ENCODE results near the gene LCT. TPM values are rescaled to one million over a fixed set of nuclear protein-coding genes. Genes with fewer than 3 reads are reported as not detected.

The LCT gene
- total RNA-seq (2014; rRNA removed; shearing (Covaris generic)), result not detected in 2 replicates
- polyA plus RNA-seq (2016; fragmentation: Nextera tagmentation; extraction: Ambion mirVana), result not detected in 2 replicates
- long read RNA-seq, result 0 reads

DNA sequence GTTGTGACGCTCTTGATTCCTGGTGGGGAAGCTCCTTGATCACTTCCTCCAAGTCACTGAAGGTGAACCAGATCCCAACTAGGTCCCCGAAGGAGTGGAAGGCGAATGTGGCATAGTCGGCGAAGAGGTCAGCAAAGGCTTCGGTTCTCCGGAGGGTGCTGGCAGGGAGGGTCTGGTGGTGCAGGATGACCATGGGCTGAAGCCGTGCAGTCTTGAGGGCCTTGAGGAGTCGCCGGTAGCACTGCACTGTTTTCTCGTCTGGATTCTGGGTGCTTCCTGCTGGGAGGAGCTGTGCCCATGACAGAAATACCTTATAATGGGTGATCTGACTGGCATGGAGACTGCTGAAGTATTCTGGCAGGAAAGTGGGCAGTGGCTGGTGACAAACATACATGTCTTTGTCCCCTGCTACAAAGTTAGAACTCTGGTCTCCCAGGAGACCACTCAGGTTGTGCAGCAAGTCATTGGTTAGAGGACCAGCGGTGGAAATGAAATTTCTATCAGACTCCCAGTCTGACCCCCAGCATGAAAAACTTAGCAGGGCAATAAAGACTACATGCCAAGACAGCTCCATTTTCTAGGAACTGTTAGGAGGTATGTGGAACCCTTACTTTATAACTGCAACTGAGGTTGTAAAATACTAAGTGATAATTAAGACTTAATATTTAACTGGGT lies at the start of gene LCT:
LCT (minus strand) TSS at position 589 of the 675 bp plus-strand sequence; CDS start at position 574, 15 bp downstream.
- H3K27me3 ChIP-seq (ENCODE audit: insufficient read depth), result no peaks in the 10 kb centered on the region
- H3K79me2 ChIP-seq (replicated peaks; ENCODE audit: insufficient read depth), result no peaks in the 10 kb centered on the region
- Mint-ChIP-seq H3K27me3 (ENCODE audit: insufficient read depth, low read depth, poor library complexity) (peaks cover 4% of the 10 kb centered on the region), H3K27ac (no peak within 1 kb of the TSS), H3K36me3 (ENCODE audit: low read depth) (peaks cover 13% of the 10 kb centered on the region; the same call in 1 of the 3 replicates), H3K4me3 (no peak within 1 kb of the TSS), H3K4me1 (peaks cover 2% of the 10 kb centered on the region; the same call in 1 of the 3 replicates), H3K9me3 (no peaks in the 10 kb centered on the region)
- H4K20me1 ChIP-seq (replicated peaks; ENCODE audit: insufficient read depth), result no peaks in the 10 kb centered on the region
- peaks cover 9% of the 10 kb centered on the region; the same call in 1 of the 2 replicates for H3F3A ChIP-seq (replicated peaks; ENCODE audit: low read depth)
- no peak within 1 kb of the TSS for H3K4me3 ChIP-seq
- H3K27ac ChIP-seq (ENCODE audit: low read depth), result no peak within 1 kb of the TSS
- H2AFZ ChIP-seq, result no peak within 1 kb of the TSS
- no peaks in the 10 kb centered on the region for H3K9me2 ChIP-seq (ENCODE audit: insufficient read depth)
- TF ChIP-seq JUNB (IDR thresholded peaks at IDR 0.05; ENCODE audit: unreplicated experiment) (no peak), STAT1 (IDR thresholded peaks at IDR 0.05; ENCODE audit: unreplicated experiment) (no peak), NANOG (IDR thresholded peaks at IDR 0.05; ENCODE audit: borderline replicate concordance) (no peak), ZNF331 (CRISPR knock-in tag; IDR thresholded peaks at IDR 0.05; ENCODE audit: low read depth) (no peak), EZH2 (IDR thresholded peaks at IDR 0.05; ENCODE audit: low read depth, unreplicated experiment) (no peak), POLR2AphosphoS5 (IDR thresholded peaks at IDR 0.05; ENCODE audit: low read depth) (no peak), ZNF114 (CRISPR knock-in tag; IDR thresholded peaks at IDR 0.05) (no peak)
- TF ChIP-seq, protein P1, sequence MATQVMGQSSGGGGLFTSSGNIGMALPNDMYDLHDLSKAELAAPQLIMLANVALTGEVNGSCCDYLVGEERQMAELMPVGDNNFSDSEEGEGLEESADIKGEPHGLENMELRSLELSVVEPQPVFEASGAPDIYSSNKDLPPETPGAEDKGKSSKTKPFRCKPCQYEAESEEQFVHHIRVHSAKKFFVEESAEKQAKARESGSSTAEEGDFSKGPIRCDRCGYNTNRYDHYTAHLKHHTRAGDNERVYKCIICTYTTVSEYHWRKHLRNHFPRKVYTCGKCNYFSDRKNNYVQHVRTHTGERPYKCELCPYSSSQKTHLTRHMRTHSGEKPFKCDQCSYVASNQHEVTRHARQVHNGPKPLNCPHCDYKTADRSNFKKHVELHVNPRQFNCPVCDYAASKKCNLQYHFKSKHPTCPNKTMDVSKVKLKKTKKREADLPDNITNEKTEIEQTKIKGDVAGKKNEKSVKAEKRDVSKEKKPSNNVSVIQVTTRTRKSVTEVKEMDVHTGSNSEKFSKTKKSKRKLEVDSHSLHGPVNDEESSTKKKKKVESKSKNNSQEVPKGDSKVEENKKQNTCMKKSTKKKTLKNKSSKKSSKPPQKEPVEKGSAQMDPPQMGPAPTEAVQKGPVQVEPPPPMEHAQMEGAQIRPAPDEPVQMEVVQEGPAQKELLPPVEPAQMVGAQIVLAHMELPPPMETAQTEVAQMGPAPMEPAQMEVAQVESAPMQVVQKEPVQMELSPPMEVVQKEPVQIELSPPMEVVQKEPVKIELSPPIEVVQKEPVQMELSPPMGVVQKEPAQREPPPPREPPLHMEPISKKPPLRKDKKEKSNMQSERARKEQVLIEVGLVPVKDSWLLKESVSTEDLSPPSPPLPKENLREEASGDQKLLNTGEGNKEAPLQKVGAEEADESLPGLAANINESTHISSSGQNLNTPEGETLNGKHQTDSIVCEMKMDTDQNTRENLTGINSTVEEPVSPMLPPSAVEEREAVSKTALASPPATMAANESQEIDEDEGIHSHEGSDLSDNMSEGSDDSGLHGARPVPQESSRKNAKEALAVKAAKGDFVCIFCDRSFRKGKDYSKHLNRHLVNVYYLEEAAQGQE (IDR thresholded peaks at IDR 0.05; ENCODE audit: unreplicated experiment), result no peak
- TF ChIP-seq, protein P2, sequence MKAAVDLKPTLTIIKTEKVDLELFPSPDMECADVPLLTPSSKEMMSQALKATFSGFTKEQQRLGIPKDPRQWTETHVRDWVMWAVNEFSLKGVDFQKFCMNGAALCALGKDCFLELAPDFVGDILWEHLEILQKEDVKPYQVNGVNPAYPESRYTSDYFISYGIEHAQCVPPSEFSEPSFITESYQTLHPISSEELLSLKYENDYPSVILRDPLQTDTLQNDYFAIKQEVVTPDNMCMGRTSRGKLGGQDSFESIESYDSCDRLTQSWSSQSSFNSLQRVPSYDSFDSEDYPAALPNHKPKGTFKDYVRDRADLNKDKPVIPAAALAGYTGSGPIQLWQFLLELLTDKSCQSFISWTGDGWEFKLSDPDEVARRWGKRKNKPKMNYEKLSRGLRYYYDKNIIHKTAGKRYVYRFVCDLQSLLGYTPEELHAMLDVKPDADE (IDR thresholded peaks at IDR 0.05), result no peak
- peaks cover 8% of the 10 kb centered on the region for H3K36me3 ChIP-seq (ENCODE audit: insufficient read depth)
- DNase-seq (ENCODE audit: low spot score), result no peak
- H3K4me2 ChIP-seq, result no peak within 1 kb of the TSS
- no peak; the same call in 2 of the 3 replicates for ATAC-seq
- H3K4me1 ChIP-seq (ENCODE audit: insufficient read depth), result no peaks in the 10 kb centered on the region

DNA sequence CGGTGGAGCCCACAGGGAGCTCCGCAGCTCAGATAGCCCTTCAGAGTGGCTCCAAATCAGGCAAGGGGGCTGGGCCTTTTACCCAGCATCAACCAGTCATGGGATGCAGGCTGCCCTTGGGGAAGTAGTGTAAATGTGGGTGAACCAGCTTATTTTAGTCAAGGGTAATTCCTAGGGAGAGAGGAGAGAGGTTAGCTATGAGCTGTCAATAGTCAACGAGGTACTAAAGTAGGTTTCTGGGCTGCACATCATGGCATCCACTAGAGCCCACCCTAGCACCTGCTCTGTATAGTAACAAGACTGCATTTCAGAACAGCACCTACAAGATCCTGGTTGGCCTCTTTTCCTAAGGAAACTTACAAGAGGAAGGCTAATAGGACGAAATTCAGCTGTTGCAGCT lies 48.7 kb upstream of the LCT start:
- H3K4me3 ChIP-seq, result no peak overlapping the region
- H4K20me1 ChIP-seq (replicated peaks; ENCODE audit: insufficient read depth), result no peaks in the 10 kb centered on the region
- ATAC-seq (no peak), DNase-seq (ENCODE audit: low spot score) (no peak)
- H3K9me2 ChIP-seq (ENCODE audit: insufficient read depth), result peaks cover 15% of the 10 kb centered on the region; the same call in 1 of the 2 replicates
- no peak overlapping the region for H3K4me2 ChIP-seq
- H3K27ac ChIP-seq (ENCODE audit: low read depth), result no peak overlapping the region
- H3K27ac Mint-ChIP-seq, result no peak overlapping the region
- H2AFZ ChIP-seq, result peak overlapping the region; percentile 76
- no peak overlapping the region for H3K4me3 Mint-ChIP-seq
- H3K4me1 Mint-ChIP-seq, result peaks cover 10% of the 10 kb centered on the region; the same call in 2 of the 3 replicates
- peaks cover 15% of the 10 kb centered on the region; the same call in 2 of the 3 replicates for H3K36me3 Mint-ChIP-seq (ENCODE audit: low read depth)
- peaks cover 8% of the 10 kb centered on the region for H3K4me1 ChIP-seq (ENCODE audit: insufficient read depth)
- no peaks in the 10 kb centered on the region for H3F3A ChIP-seq (replicated peaks; ENCODE audit: low read depth)
- H3K36me3 ChIP-seq (ENCODE audit: insufficient read depth), result no peaks in the 10 kb centered on the region
- no peaks in the 10 kb centered on the region for H3K27me3 Mint-ChIP-seq (ENCODE audit: insufficient read depth, low read depth, poor library complexity)
- no peaks in the 10 kb centered on the region for H3K27me3 ChIP-seq (ENCODE audit: insufficient read depth)
- H3K9me3 Mint-ChIP-seq, result peaks cover 15% of the 10 kb centered on the region
- H3K79me2 ChIP-seq (replicated peaks; ENCODE audit: insufficient read depth), result no peaks in the 10 kb centered on the region
- TF ChIP-seq, protein P2 (IDR thresholded peaks at IDR 0.05), result no peak
- TF ChIP-seq EZH2 (IDR thresholded peaks at IDR 0.05; ENCODE audit: low read depth, unreplicated experiment) (no peak), NANOG (IDR thresholded peaks at IDR 0.05; ENCODE audit: borderline replicate concordance) (no peak), STAT1 (IDR thresholded peaks at IDR 0.05; ENCODE audit: unreplicated experiment) (no peak)
- TF ChIP-seq, protein P3, sequence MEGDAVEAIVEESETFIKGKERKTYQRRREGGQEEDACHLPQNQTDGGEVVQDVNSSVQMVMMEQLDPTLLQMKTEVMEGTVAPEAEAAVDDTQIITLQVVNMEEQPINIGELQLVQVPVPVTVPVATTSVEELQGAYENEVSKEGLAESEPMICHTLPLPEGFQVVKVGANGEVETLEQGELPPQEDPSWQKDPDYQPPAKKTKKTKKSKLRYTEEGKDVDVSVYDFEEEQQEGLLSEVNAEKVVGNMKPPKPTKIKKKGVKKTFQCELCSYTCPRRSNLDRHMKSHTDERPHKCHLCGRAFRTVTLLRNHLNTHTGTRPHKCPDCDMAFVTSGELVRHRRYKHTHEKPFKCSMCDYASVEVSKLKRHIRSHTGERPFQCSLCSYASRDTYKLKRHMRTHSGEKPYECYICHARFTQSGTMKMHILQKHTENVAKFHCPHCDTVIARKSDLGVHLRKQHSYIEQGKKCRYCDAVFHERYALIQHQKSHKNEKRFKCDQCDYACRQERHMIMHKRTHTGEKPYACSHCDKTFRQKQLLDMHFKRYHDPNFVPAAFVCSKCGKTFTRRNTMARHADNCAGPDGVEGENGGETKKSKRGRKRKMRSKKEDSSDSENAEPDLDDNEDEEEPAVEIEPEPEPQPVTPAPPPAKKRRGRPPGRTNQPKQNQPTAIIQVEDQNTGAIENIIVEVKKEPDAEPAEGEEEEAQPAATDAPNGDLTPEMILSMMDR (conservative IDR thresholded peaks at IDR 0.05; ENCODE audit: low read depth in 2 of 2), result no peak

Measured in GM23338 (cell line).